Activated CD8-positive, alpha-beta T cell treated with anti-CD3 and anti-CD28 coated beads, Interleukin-2, amount 10 ng/mL, durations not matched to agents 7 days and 5 days (primary cell): Measurements from ENCODE around the gene FNDC5. TPM values are rescaled to one million over a fixed set of nuclear protein-coding genes. Genes with fewer than 3 reads are reported as not detected.

Source experiments
- ATAC-seq: fragments of 150-1000 bp; cut with Tn5 transposase; one replicate; pipeline ENCODE4 v1.10.0; 2021; ENCODE audit warnings: moderate library complexity
- CTCF ChIA-PET: fragments of 350-600 bp; sonication (Branson Sonifier 250); formaldehyde crosslinking; loops from one replicate; lab custom pipeline; 2021; ENCODE audit warnings: antibody characterized with exemption; lab: Charles Lee
- POLR2A ChIA-PET: fragments of 350-600 bp; sonication (Branson Sonifier 250); formaldehyde crosslinking; loops from one replicate; lab custom pipeline; 2021; ENCODE audit warnings: antibody characterized with exemption; lab: Charles Lee
- DNase-seq: peaks from one replicate; pipeline ENCODE4 v3.0.0-alpha.2; 2020
- H3K27ac Mint-ChIP-seq: one replicate; pipeline ENCODE4 v1.8.0; 2021; ENCODE audit warnings: mild to moderate bottlenecking, mixed read lengths
- H3K27me3 Mint-ChIP-seq: one replicate; pipeline ENCODE4 v1.8.0; 2021; ENCODE audit warnings: low read depth, mixed read lengths
- H3K36me3 Mint-ChIP-seq: one replicate; pipeline ENCODE4 v1.8.0; 2021; ENCODE audit warnings: low read depth, mixed read lengths
- H3K4me1 Mint-ChIP-seq: one replicate; pipeline ENCODE4 v1.8.0; 2021; ENCODE audit warnings: low read depth, mixed read lengths
- H3K4me3 Mint-ChIP-seq: one replicate; pipeline ENCODE4 v1.8.0; 2021; ENCODE audit warnings: mild to moderate bottlenecking, mixed read lengths
- H3K9me3 Mint-ChIP-seq: one replicate; pipeline ENCODE4 v1.8.0; 2022; ENCODE audit warnings: mixed read lengths; ENCODE audit not compliant: insufficient read depth
- total RNA-seq, 2 experiments: library from RNA; stranded (reverse); gene quantifications; one replicate each; pipeline ENCODE4 v1.2.3, GENCODE V29; 2021

Gene FNDC5
- total RNA-seq, 2 experiments from 2014 or later: not detected

DNA sequence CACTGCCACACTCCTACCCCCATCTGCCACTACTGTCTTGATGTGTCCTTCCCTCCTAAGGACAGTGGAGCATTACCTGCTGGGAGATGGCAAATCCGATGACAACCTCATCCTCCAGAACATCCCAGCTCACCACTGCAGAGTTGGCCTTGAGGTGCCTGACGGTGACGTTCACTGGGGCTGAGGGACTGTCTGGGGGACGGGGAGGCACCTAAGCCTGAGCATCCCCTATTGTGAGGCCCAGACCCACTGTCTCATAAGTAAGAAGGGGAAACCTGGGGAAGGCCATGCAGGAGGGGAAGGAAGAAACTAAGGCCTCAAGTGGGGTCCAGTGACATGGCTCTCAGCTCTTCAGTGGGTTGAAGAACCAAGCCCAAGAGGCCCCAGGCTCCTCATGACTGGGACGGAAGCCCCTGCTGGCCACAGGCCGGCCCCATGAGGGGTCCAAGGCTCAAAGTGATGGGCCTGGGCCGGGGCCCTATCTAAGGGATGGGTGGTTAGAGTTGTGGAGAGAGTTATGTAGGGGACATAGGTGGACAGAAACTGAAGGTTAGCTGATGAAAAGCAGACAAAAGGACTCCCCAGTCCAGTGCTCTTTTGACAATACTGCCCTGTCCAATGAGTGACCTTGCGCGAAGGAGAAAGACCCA lies 1.8 kb downstream of the FNDC5 start:
- Mint-ChIP-seq H3K4me3 (no peak overlapping the region), H3K27ac (no peak overlapping the region)
- POLR2A ChIA-PET: interaction anchor here (0.6 kb wide), 1 partner anchor 350 kb away, joined by 4 read pairs; no protein-coding TSS in a partner anchor

DNA sequence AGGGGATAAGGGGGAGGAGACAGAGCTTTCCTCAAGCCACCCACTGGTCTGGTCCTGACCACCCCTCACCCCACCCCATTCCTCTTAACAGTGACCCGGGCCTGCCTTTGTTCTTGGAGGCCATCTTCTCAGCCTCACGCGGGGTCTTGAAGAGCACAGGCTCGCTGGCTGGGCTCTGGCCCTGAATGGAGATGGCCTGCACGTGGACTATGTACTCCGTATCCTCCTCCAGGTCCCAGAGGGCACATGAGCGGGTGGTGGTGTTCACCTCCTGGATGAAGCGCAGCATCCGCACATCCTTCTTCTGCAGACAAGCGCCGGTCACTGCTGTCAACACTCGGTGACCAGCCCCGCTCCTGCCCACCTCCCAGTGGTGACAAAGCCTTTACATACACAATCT lies 2.6 kb downstream of the FNDC5 start:
- ChIA-PET CTCF (no interaction called here), POLR2A (no interaction called here)
- no peak overlapping the region for H3K4me3 Mint-ChIP-seq
- H3K9me3 Mint-ChIP-seq: no peaks in the 10 kb centered on the region
- H3K36me3 Mint-ChIP-seq: peaks cover 6% of the 10 kb centered on the region
- DNase-seq: no peak
- peaks cover 10% of the 10 kb centered on the region for H3K4me1 Mint-ChIP-seq
- ATAC-seq: no peak
- peaks cover 30% of the 10 kb centered on the region for H3K27me3 Mint-ChIP-seq
- no peak overlapping the region for H3K27ac Mint-ChIP-seq

More for the DNA sequence above, 1.8 kb downstream of the FNDC5 start:
- peaks cover 10% of the 10 kb centered on the region for H3K4me1 Mint-ChIP-seq
- CTCF ChIA-PET: no interaction called here
- no peak for ATAC-seq
- DNase-seq: no peak
- H3K9me3 Mint-ChIP-seq: no peaks in the 10 kb centered on the region
- H3K27me3 Mint-ChIP-seq: peaks cover 30% of the 10 kb centered on the region
- H3K36me3 Mint-ChIP-seq: peaks cover 3% of the 10 kb centered on the region

DNA sequence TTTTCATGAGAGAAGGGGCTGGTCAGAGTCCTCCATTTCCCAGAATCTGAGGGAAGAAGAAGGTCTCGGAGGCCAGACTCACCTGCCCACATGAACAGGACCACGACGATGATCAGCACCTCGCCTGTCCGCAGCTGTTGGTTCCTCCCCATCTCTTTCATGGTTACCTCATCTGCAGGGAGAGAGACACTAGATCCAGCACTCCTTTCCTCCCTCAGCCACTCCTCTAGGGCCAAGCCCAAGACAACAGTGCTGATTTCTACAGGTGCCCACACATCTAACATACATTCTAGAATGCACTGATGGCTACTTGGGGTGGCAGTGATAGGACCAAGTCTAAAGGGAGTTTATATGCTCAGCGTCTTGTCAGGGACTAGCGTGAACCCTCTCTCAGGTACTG lies 3.0 kb downstream of the FNDC5 start:
- CTCF ChIA-PET: no interaction called here
- Mint-ChIP-seq H3K27me3 (peaks cover 27% of the 10 kb centered on the region), H3K36me3 (peaks cover 10% of the 10 kb centered on the region), H3K9me3 (no peaks in the 10 kb centered on the region), H3K4me1 (peaks cover 9% of the 10 kb centered on the region), H3K27ac (no peak overlapping the region), H3K4me3 (no peak overlapping the region)
- DNase-seq: no peak
- no peak for ATAC-seq
- POLR2A ChIA-PET: interaction anchor here (0.6 kb wide), 1 partner anchor 1380 kb away, joined by 3 read pairs; no protein-coding TSS in a partner anchor

DNA sequence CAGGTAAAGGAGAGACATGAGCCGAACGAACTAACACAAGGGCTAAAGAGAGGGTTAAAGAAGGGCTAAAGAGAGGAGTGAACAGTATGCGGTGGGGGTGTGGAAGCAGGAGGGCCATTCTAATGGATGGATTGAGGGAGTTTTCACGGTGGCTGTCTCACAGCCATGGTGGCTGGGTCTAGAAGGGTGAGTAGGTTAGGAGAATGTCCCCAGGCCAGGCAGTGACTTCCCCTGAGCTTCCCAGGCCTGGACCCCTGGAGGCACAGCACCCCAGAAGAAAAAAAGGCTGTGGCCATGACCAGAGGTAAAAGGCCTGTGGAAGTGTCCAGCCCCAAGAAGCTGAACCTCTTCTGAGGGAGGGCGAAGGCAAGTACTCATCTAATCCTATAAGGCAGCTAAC lies 3.6 kb downstream of the FNDC5 start:
- ChIA-PET POLR2A (interaction anchor here (0.6 kb wide), 1 partner anchor 1380 kb away, joined by 3 read pairs; no protein-coding TSS in a partner anchor), CTCF (interaction anchor here (1.5 kb wide), 1 partner anchor 155 kb away, joined by 5 read pairs; no protein-coding TSS in a partner anchor)
- peaks cover 7% of the 10 kb centered on the region for H3K4me1 Mint-ChIP-seq
- no peaks in the 10 kb centered on the region for H3K9me3 Mint-ChIP-seq
- H3K4me3 Mint-ChIP-seq: no peak overlapping the region
- ATAC-seq: no peak
- H3K36me3 Mint-ChIP-seq: peaks cover 13% of the 10 kb centered on the region
- no peak overlapping the region for H3K27ac Mint-ChIP-seq
- peaks cover 24% of the 10 kb centered on the region for H3K27me3 Mint-ChIP-seq
- no peak for DNase-seq

GRCh38 chr1:32865639-32866405 lies 4.9 kb downstream of the FNDC5 start:
- H3K27me3 Mint-ChIP-seq: peaks cover 13% of the 10 kb centered on the region
- peaks cover 2% of the 10 kb centered on the region for H3K4me1 Mint-ChIP-seq
- peaks cover 18% of the 10 kb centered on the region for H3K36me3 Mint-ChIP-seq
- DNase-seq: no peak
- ChIA-PET POLR2A (interaction anchor here (0.6 kb wide), 2 partner anchors 103 to 312 kb away, joined by 3 read pairs; no protein-coding TSS in a partner anchor), CTCF (interaction anchor here (1.5 kb wide), 1 partner anchor 153 kb away, joined by 5 read pairs; no protein-coding TSS in a partner anchor)
- no peak overlapping the region for H3K4me3 Mint-ChIP-seq
- no peak for ATAC-seq
- H3K9me3 Mint-ChIP-seq: no peaks in the 10 kb centered on the region
- no peak overlapping the region for H3K27ac Mint-ChIP-seq

- Mint-ChIP-seq H3K4me3 (no peak overlapping the region), H3K4me1 (no peaks in the 10 kb centered on the region), H3K27me3 (peaks cover 4% of the 10 kb centered on the region), H3K27ac (no peak overlapping the region), H3K9me3 (no peaks in the 10 kb centered on the region), H3K36me3 (peaks cover 23% of the 10 kb centered on the region)
- ChIA-PET CTCF (interaction anchor here (2.6 kb wide), 1 partner anchor 152 kb away, joined by 8 read pairs; no protein-coding TSS in a partner anchor), POLR2A (no interaction called here)
- ATAC-seq (no peak), DNase-seq (no peak)
Observed at GRCh38 chr1:32864375-32865019, 6.2 kb downstream of the FNDC5 start.

DNA sequence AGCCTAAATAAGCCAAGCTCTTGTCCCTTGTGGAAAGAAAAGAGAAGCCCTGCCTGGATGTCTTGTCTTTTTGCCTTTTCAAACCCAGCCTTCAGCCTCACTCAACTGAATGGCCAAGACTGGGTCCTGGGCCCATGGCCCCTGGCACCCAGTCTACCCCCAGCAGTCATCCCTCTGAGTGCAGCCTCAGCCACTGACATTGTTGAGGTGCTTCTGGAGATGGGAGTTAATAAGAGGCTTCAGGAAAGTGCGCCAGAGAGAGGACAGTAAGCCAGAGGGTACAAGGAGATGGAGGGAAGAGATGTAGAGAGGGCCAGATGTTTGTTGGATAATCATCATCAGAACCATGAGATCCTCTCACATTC lies 6.8 kb downstream of the FNDC5 start:
- ATAC-seq (no peak), DNase-seq (no peak)
- H3K4me3 Mint-ChIP-seq: no peak overlapping the region
- H3K4me1 Mint-ChIP-seq: no peaks in the 10 kb centered on the region
- CTCF ChIA-PET: interaction anchor here (1.5 to 2.6 kb wide), 3 partner anchors 8 to 152 kb away, joined by 6 to 8 read pairs (median 7); no protein-coding TSS in a partner anchor
- H3K36me3 Mint-ChIP-seq: peaks cover 25% of the 10 kb centered on the region
- POLR2A ChIA-PET: no interaction called here
- no peak overlapping the region for H3K27ac Mint-ChIP-seq
- no peaks in the 10 kb centered on the region for H3K27me3 Mint-ChIP-seq
- no peaks in the 10 kb centered on the region for H3K9me3 Mint-ChIP-seq

- H3K4me3 Mint-ChIP-seq: no peak overlapping the region
- ChIA-PET POLR2A (no interaction called here), CTCF (interaction anchor here (1.5 to 2.6 kb wide), 3 partner anchors 8 to 151 kb away, joined by 6 to 8 read pairs (median 7); no protein-coding TSS in a partner anchor)
- H3K27ac Mint-ChIP-seq: no peak overlapping the region
- no peaks in the 10 kb centered on the region for H3K27me3 Mint-ChIP-seq
- no peaks in the 10 kb centered on the region for H3K4me1 Mint-ChIP-seq
- no peaks in the 10 kb centered on the region for H3K9me3 Mint-ChIP-seq
- H3K36me3 Mint-ChIP-seq: peaks cover 29% of the 10 kb centered on the region
- DNase-seq: no peak
- ATAC-seq: no peak
Observed at GRCh38 chr1:32863218-32863880, 7.4 kb downstream of the FNDC5 start.

DNA sequence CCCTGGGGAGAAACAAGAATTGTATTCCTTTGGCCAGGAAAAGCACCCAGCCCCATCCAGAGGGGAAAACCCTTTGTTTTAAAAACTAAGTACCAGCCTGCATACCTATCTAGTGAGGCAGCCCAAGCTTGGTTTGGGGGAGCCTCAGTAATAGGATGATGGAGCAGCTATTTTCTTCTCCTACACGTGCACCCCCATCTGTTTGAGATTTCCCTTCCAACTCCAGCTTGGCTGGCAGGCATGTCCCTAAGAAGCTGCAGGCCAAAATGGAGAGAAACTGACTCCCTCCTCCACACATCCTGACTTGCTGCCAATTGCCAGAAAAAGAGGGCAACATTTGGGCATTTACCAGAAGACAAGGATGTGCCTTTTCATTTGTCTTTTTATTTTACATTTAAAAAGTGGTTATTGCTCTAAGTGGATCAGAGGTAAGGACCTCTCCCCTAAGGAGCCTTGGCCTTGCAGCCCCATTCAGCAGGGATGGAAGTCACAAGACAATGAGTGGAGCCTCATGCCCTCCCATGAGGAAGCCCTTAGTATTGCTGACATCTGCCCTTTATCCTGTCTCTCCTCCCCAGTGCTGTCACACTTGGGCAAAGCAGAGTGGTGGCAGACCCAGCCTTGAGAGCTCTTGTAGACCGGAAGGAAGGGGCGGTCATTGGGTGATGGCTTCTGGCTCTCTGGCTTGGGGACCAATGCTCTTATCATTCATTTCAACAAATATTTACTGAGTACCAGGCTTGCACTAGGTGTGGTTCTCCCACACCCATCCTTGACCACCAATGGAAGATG lies 8.6 kb downstream of the FNDC5 start:
- Mint-ChIP-seq H3K9me3 (no peaks in the 10 kb centered on the region), H3K27ac (no peak overlapping the region), H3K27me3 (no peaks in the 10 kb centered on the region), H3K4me3 (no peak overlapping the region), H3K36me3 (peaks cover 36% of the 10 kb centered on the region), H3K4me1 (no peaks in the 10 kb centered on the region)
- ChIA-PET CTCF (interaction anchor here (1.5 to 2.6 kb wide), 3 partner anchors 9 to 150 kb away, joined by 6 to 8 read pairs (median 7); no protein-coding TSS in a partner anchor), POLR2A (no interaction called here)
- DNase-seq (no peak), ATAC-seq (no peak)

DNA sequence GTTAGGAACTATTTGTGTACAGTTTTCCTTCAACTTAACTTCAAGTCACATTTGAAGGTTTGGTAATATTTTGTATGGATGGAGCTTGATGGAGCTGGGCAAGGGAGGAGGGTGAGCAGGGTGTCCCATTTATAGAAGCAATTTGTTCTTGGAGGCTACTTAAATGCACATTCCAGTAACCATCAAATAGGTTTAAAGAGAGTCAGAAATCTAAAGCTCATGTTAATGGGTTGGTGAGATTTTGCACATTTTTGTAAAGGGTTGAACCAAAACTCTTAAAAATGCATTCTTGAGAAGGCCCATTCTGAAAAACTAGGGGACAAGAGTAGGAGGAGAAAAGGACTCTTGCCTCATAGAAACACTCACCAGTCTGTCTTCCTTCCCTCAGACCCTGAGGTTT lies 10.1 kb downstream of the FNDC5 start:
- H3K36me3 Mint-ChIP-seq: peaks cover 45% of the 10 kb centered on the region

More for the DNA sequence above, 10.1 kb downstream of the FNDC5 start:
- ChIA-PET POLR2A (no interaction called here), CTCF (interaction anchor here (1.4 kb wide), 1 partner anchor 16 kb away, joined by 5 read pairs; no protein-coding TSS in a partner anchor)
- no peak for ATAC-seq
- no peaks in the 10 kb centered on the region for H3K27me3 Mint-ChIP-seq
- no peak for DNase-seq
- H3K9me3 Mint-ChIP-seq: no peaks in the 10 kb centered on the region
- H3K27ac Mint-ChIP-seq: no peak overlapping the region
- no peaks in the 10 kb centered on the region for H3K4me1 Mint-ChIP-seq
- H3K4me3 Mint-ChIP-seq: no peak overlapping the region
